ENCODE measurements around the gene UQCRQ. TPM values are rescaled to one million over a fixed set of nuclear protein-coding genes. Genes with fewer than 3 reads are reported as not detected.

The UQCRQ gene
- total RNA-seq, 4 donors from 2014 or later: 117 to 311 (median 239) TPM

GRCh38 chr5:132836852-132837251 lies 29.6 kb upstream of the UQCRQ start:
- in situ Hi-C loops (cut with MboI; ENCODE audit: low pct_ligation_motif_present in 1 of 4, low pct_unique_long_range_greater_than_20kb in 1 of 4, low sequenced_read_pairs in 3 of 4): loop anchor here in 2 of 4 donors (10.0 to 25.0 kb wide), 2 partner anchors 48 to 450 kb away; no protein-coding TSS in a partner anchor
- TF ChIP-seq POLR2A (IDR thresholded peaks at IDR 0.05) (no peak), EP300 (IDR thresholded peaks at IDR 0.05; ENCODE audit: low read depth) (no peak), CTCF (IDR thresholded peaks at IDR 0.05) (no peak), POLR2AphosphoS5 (IDR thresholded peaks at IDR 0.05) (no peak)

GRCh38 chr5:132837868-132838267 lies 28.6 kb upstream of the UQCRQ start:
- peak overlapping the region; percentile 86 to 92 (median 88) for H3K27ac ChIP-seq
- peaks cover 14 to 55% (median 42%) of the 10 kb centered on the region in 4 donors for H3K4me1 ChIP-seq
- H3K4me3 ChIP-seq: no peak overlapping the region
- in situ Hi-C loops (cut with MboI; ENCODE audit: low pct_ligation_motif_present in 1 of 4, low pct_unique_long_range_greater_than_20kb in 1 of 4, low sequenced_read_pairs in 3 of 4) (loop anchor here in 2 of 4 donors (10.0 to 25.0 kb wide), 2 partner anchors 47 to 451 kb away; no protein-coding TSS in a partner anchor), intact Hi-C loops (cut with DNase I; ENCODE audit: low total_unique reads) (no loop called here)
- WGBS, 2 donors (ENCODE audit: low coverage in 1 of 2): 41 to 45% methylated on average over 2 of the region's 2 CpGs
- TF ChIP-seq POLR2A (IDR thresholded peaks at IDR 0.05) (peak; percentile 82), POLR2AphosphoS5 (IDR thresholded peaks at IDR 0.05) (peak in 2 of 3 donors; percentile 77 to 85), EP300 (IDR thresholded peaks at IDR 0.05; ENCODE audit: low read depth) (no peak), CTCF (IDR thresholded peaks at IDR 0.05) (no peak)
- DNase-seq: peak; percentile 80
- H3K9me3 ChIP-seq: no peaks in the 10 kb centered on the region
- no peaks in the 10 kb centered on the region for H3K27me3 ChIP-seq
- no peaks in the 10 kb centered on the region for H3K36me3 ChIP-seq

More at GRCh38 chr5:132836852-132837251, 29.6 kb upstream of the UQCRQ start:
- no peak for DNase-seq
- H3K4me3 ChIP-seq: no peak overlapping the region
- intact Hi-C loops (cut with DNase I; ENCODE audit: low total_unique reads): no loop called here
- no peaks in the 10 kb centered on the region for H3K9me3 ChIP-seq
- H3K36me3 ChIP-seq: no peaks in the 10 kb centered on the region
- no peaks in the 10 kb centered on the region for H3K27me3 ChIP-seq
- peak overlapping the region; percentile 86 to 92 (median 88) for H3K27ac ChIP-seq
- WGBS, 2 donors (ENCODE audit: low coverage in 1 of 2): 86% methylated on average over 1 of the region's 1 CpG; no CpG with 5 or more reads in 1 of the 2 donors
- H3K4me1 ChIP-seq: peaks cover 14 to 55% (median 42%) of the 10 kb centered on the region in 4 donors

GRCh38 chr5:132838516-132839282 lies 27.7 kb upstream of the UQCRQ start:
- Histone ChIP-seq H3K27me3 (no peaks in the 10 kb centered on the region), H3K9me3 (no peaks in the 10 kb centered on the region), H3K4me1 (peaks cover 14 to 55% (median 42%) of the 10 kb centered on the region in 4 donors), H3K36me3 (no peaks in the 10 kb centered on the region), H3K4me3 (no peak overlapping the region), H3K27ac (peak overlapping the region; percentile 86 to 92 (median 88))
- 45% methylated on average over 3 of the region's 3 CpGs; no CpG with 5 or more reads in 1 of the 2 donors for WGBS, 2 donors (ENCODE audit: low coverage in 1 of 2)
- TF ChIP-seq EP300 (IDR thresholded peaks at IDR 0.05; ENCODE audit: low read depth) (no peak), POLR2A (IDR thresholded peaks at IDR 0.05) (no peak), POLR2AphosphoS5 (IDR thresholded peaks at IDR 0.05) (no peak), CTCF (IDR thresholded peaks at IDR 0.05) (no peak)
- no peak for DNase-seq
- in situ Hi-C loops (cut with MboI; ENCODE audit: low pct_ligation_motif_present in 1 of 4, low pct_unique_long_range_greater_than_20kb in 1 of 4, low sequenced_read_pairs in 3 of 4): loop anchor here in 2 of 4 donors (10.0 to 25.0 kb wide), 2 partner anchors 46 to 451 kb away; no protein-coding TSS in a partner anchor
- intact Hi-C loops (cut with DNase I; ENCODE audit: low total_unique reads): no loop called here

Data from transverse colon (tissue), 4 donors.